ENCODE results near the gene PRSS33. TPM values are rescaled to one million over a fixed set of nuclear protein-coding genes. Genes with fewer than 3 reads are reported as not detected.

Gene PRSS33
- total and polyA plus RNA-seq, 9 of the 15 experiments (the other 6 are each of a cell fraction or from before 2014, with no cell fraction given), result not detected

DNA sequence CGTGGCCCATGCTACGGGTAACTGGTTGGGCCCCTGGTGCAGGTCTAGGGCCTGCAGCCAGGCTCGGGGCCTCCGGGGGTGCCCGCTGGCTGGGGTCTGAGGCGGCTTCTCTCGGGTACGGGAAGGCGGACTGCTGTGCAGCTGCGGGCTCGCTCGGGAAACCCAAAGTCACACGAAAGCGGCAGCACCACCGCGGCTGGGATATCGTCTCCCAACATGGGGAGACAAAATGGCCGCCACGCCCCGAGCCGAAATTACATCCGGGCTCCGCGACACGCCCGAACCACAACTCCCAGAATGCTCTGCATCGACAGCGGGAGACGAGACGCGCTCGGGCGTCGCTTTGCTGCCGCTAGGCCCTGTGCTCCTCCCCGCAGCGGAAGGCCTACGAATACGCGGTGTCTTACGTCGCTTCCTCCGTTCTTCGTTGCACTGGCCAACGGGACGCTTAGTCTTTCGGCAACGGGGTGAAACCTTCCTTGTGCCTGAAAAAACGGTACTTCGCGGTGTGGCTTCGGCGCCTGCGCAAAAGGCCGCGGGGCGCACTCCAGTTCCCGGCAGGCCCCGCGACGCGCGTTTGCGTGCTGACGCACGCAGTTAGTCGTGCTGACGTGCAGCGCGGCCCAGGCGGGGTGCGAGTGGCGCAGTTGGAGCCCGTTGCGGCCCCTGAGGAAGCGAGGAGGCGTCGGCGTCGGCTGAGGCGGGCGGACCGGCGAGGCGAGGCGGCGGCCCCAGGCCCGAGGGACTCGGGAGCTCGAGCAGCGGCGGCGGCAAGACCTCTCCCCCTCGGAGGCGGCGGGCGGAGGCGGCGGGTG is 35.1 kb downstream of the PRSS33 start, which contains the start of gene SRRM2 (continued):
- TF ChIP-seq, protein P1, sequence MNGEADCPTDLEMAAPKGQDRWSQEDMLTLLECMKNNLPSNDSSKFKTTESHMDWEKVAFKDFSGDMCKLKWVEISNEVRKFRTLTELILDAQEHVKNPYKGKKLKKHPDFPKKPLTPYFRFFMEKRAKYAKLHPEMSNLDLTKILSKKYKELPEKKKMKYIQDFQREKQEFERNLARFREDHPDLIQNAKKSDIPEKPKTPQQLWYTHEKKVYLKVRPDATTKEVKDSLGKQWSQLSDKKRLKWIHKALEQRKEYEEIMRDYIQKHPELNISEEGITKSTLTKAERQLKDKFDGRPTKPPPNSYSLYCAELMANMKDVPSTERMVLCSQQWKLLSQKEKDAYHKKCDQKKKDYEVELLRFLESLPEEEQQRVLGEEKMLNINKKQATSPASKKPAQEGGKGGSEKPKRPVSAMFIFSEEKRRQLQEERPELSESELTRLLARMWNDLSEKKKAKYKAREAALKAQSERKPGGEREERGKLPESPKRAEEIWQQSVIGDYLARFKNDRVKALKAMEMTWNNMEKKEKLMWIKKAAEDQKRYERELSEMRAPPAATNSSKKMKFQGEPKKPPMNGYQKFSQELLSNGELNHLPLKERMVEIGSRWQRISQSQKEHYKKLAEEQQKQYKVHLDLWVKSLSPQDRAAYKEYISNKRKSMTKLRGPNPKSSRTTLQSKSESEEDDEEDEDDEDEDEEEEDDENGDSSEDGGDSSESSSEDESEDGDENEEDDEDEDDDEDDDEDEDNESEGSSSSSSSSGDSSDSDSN (IDR thresholded peaks at IDR 0.05; ENCODE audit: borderline replicate concordance in 1 of 2, low read depth in 2 of 2, low read length in 2 of 2), result no peak
- TF ChIP-seq ATF1 (CRISPR knock-in tag; IDR thresholded peaks at IDR 0.05) (peak; percentile 39; the same call in 1 of the 2 replicates), ATF1 (tag; IDR thresholded peaks at IDR 0.05) (peak; percentile 99), ZNF408 (CRISPR knock-in tag; IDR thresholded peaks at IDR 0.05; ENCODE audit: low read depth) (no peak), NFATC3 (IDR thresholded peaks at IDR 0.05) (no peak), ZNF347 (CRISPR knock-in tag; IDR thresholded peaks at IDR 0.05; ENCODE audit: low read depth) (no peak), ZNF561 (CRISPR knock-in tag; conservative IDR thresholded peaks at IDR 0.05) (no peak), NFRKB (IDR thresholded peaks at IDR 0.05; ENCODE audit: low read depth) (peak; percentile 97), ZKSCAN3 (CRISPR knock-in tag; IDR thresholded peaks at IDR 0.05) (no peak), RFX1 (IDR thresholded peaks at IDR 0.05) (no peak)
- TF ChIP-seq, protein P2, sequence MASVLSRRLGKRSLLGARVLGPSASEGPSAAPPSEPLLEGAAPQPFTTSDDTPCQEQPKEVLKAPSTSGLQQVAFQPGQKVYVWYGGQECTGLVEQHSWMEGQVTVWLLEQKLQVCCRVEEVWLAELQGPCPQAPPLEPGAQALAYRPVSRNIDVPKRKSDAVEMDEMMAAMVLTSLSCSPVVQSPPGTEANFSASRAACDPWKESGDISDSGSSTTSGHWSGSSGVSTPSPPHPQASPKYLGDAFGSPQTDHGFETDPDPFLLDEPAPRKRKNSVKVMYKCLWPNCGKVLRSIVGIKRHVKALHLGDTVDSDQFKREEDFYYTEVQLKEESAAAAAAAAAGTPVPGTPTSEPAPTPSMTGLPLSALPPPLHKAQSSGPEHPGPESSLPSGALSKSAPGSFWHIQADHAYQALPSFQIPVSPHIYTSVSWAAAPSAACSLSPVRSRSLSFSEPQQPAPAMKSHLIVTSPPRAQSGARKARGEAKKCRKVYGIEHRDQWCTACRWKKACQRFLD (CRISPR knock-in tag; IDR thresholded peaks at IDR 0.05), result peak; percentile 96
- TF ChIP-seq, protein P3, sequence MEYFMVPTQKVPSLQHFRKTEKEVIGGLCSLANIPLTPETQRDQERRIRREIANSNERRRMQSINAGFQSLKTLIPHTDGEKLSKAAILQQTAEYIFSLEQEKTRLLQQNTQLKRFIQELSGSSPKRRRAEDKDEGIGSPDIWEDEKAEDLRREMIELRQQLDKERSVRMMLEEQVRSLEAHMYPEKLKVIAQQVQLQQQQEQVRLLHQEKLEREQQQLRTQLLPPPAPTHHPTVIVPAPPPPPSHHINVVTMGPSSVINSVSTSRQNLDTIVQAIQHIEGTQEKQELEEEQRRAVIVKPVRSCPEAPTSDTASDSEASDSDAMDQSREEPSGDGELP (CRISPR knock-in tag; IDR thresholded peaks at IDR 0.05; ENCODE audit: borderline replicate concordance), result peak; percentile 73
- TF ChIP-seq, protein P4, sequence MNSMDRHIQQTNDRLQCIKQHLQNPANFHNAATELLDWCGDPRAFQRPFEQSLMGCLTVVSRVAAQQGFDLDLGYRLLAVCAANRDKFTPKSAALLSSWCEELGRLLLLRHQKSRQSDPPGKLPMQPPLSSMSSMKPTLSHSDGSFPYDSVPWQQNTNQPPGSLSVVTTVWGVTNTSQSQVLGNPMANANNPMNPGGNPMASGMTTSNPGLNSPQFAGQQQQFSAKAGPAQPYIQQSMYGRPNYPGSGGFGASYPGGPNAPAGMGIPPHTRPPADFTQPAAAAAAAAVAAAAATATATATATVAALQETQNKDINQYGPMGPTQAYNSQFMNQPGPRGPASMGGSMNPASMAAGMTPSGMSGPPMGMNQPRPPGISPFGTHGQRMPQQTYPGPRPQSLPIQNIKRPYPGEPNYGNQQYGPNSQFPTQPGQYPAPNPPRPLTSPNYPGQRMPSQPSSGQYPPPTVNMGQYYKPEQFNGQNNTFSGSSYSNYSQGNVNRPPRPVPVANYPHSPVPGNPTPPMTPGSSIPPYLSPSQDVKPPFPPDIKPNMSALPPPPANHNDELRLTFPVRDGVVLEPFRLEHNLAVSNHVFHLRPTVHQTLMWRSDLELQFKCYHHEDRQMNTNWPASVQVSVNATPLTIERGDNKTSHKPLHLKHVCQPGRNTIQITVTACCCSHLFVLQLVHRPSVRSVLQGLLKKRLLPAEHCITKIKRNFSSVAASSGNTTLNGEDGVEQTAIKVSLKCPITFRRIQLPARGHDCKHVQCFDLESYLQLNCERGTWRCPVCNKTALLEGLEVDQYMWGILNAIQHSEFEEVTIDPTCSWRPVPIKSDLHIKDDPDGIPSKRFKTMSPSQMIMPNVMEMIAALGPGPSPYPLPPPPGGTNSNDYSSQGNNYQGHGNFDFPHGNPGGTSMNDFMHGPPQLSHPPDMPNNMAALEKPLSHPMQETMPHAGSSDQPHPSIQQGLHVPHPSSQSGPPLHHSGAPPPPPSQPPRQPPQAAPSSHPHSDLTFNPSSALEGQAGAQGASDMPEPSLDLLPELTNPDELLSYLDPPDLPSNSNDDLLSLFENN (IDR thresholded peaks at IDR 0.05; ENCODE audit: low read depth in 2 of 2, low read length in 2 of 2), result no peak
- TF ChIP-seq, protein P5, sequence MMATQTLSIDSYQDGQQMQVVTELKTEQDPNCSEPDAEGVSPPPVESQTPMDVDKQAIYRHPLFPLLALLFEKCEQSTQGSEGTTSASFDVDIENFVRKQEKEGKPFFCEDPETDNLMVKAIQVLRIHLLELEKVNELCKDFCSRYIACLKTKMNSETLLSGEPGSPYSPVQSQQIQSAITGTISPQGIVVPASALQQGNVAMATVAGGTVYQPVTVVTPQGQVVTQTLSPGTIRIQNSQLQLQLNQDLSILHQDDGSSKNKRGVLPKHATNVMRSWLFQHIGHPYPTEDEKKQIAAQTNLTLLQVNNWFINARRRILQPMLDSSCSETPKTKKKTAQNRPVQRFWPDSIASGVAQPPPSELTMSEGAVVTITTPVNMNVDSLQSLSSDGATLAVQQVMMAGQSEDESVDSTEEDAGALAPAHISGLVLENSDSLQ (IDR thresholded peaks at IDR 0.05), result peak; percentile 67

Data from K562 (cell line).